Stomach (tissue), 9 donors: Measurements from ENCODE around the gene PSME1. TPM values are rescaled to one million over a fixed set of nuclear protein-coding genes. Genes with fewer than 3 reads are reported as not detected.

ENCODE experiments used
- DNase-seq, 2 donors: peaks; one replicate each; pipeline versions ENCODE4 v3.0.0 to v3.0.0-alpha.2; 2013 to 2019
- H3K27ac ChIP-seq, 5 donors: fragments of 200-600 bp in 4 of 5; sonication (generic) in 4 of 5; one replicate each; pipeline ENCODE4 v1.5.1; 2013 to 2019; ENCODE audit warnings: mild to moderate bottlenecking in 1 of 5, moderate library complexity in 1 of 5
- H3K27me3 ChIP-seq, 3 donors: fragments of 200-600 bp; sonication (generic); one replicate each; pipeline ENCODE4 v1.5.1; 2017 to 2019; ENCODE audit warnings: mixed run types in 1 of 3
- H3K36me3 ChIP-seq, 4 donors: fragments of 200-600 bp; sonication (generic); 1 replicate in 3 of 4; 2 replicates in 1 of 4; pipeline ENCODE4 v1.5.1; 2016 to 2019
- H3K4me1 ChIP-seq, 4 donors: fragments of 200-600 bp; sonication (generic); one replicate each; pipeline ENCODE4 v1.5.1; 2016 to 2019
- H3K4me3 ChIP-seq, 4 donors: fragments of 200-600 bp; sonication (generic) in 3 of 4; one replicate each; pipeline ENCODE4 v1.5.1; 2016 to 2019; ENCODE audit warnings: mild to moderate bottlenecking in 1 of 4
- H3K9me3 ChIP-seq, 4 donors: fragments of 200-600 bp; sonication (generic); one replicate each; pipeline ENCODE4 v1.5.1; 2016 to 2019
- EP300 ChIP-seq: sonication (generic); formaldehyde crosslinking; IDR thresholded peaks from one replicate; pipeline ENCODE4 v1.6.1; 2017; ENCODE audit warnings: antibody characterized with exemption
- POLR2A ChIP-seq, 4 donors: fragments of 450-650 bp; IDR thresholded peaks; one replicate each; pipeline ENCODE4 v1.6.1; 2016; ENCODE audit warnings: antibody characterized with exemption in 4 of 4, control low read depth in 2 of 4, mild to moderate bottlenecking in 1 of 4, moderate library complexity in 1 of 4
- POLR2AphosphoS5 ChIP-seq, 3 donors: sonication (generic); formaldehyde crosslinking; IDR thresholded peaks; one replicate each; pipeline ENCODE4 v1.6.1; 2016; ENCODE audit warnings: antibody characterized with exemption in 3 of 3
- WGBS, 5 donors: extraction: QIAGEN DNeasy Blood & Tissue Kit in 3 of 5; methylation state at CpG; one replicate each; pipeline versions ENCODE4 v1.1.5 to v1.1.7; 2013 to 2018; 5-methylcytosine and 5-hydroxymethylcytosine counted together
- intact Hi-C: fragments of 100-400 bp; cut with DNase I; formaldehyde crosslinking; loops from one replicate; pipeline ENCODE4 v1.15.1; 2023; ENCODE audit warnings: low total_unique reads
- polyA plus RNA-seq, 3 donors: library from polyadenylated mRNA; stranded (reverse); fragments of 200-250 nt; gene quantifications; one replicate each; pipeline ENCODE4 v1.2.3, GENCODE V29; 2013
- total RNA-seq, 5 donors: library from RNA; depleted of rRNA; stranded (reverse); fragments of >200 nt; gene quantifications; one replicate each; pipeline versions ENCODE4 v1.1.0 to v1.2.3, GENCODE V29; 2014 to 2016
- TF ChIP-seq, protein P1 (sequence below), 7 experiments: fragments of 450-650 bp in 4 of 7; fragments of 200-600 bp in 3 of 7; sonication (generic) in 3 of 7; IDR thresholded peaks; one replicate each; pipeline ENCODE4 v1.5.1; 2016 to 2019; ENCODE audit warnings: antibody characterized with exemption in 7 of 7, control low read depth in 2 of 7, mild to moderate bottlenecking in 1 of 7
- donor health status: healthy with polysubstance abuse.
- donor health status: Bipolar disorder and iron deficiency.
- donor health status: healthy.

PSME1 gene
- total and polyA plus RNA-seq, 8 donors = 38.5 to 322 (median 114) TPM

DNA sequence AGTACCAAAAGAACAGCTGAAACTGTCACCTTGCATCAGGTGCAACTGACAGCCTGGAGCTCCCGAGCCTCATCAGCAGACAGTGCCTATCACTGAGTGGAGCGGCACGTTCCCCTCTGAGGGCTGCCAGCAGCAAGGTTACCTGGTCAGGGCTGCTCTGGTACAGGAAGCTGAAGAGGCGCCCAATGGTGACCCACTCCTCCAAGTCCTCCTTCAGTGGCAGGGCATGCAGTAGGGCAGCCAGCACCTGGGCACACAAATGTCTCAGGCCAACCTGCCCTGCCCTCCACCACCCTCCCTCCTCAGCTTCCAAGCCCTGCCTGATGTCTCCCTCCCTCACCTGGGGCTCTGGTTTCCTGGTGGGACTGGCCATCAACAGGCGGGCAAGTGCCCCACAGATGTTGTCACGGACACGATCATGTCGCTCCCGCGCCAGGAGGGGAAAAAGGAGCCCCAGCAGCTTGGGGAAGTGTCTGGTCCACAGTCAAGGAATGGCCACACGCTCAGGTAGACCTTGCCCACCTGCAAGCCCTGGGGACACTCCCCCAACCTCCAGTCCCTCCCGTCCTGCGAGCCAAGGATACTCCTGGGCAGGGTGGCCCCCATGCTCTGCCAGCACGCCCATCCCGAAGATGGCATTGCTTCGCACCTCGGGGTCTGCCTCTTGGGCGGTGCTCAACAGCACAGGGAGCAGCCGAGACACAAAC lies 45.5 kb downstream of the PSME1 start:
- H3K36me3 ChIP-seq = peaks cover 76 to 100% (median 100%) of the 10 kb centered on the region in 4 donors
- no peaks in the 10 kb centered on the region for H3K9me3 ChIP-seq
- no peaks in the 10 kb centered on the region for H3K27me3 ChIP-seq
- H3K4me3 ChIP-seq = no peak overlapping the region
- DNase-seq = no peak
- WGBS, 5 donors = 75 to 88% (median 81%) methylated on average over 13 to 19 of the region's 19 CpGs
- TF ChIP-seq POLR2A (IDR thresholded peaks at IDR 0.05) = no peak
- no peak for TF ChIP-seq EP300
- TF ChIP-seq POLR2AphosphoS5 (IDR thresholded peaks at IDR 0.05) = no peak
- TF ChIP-seq, protein P1, sequence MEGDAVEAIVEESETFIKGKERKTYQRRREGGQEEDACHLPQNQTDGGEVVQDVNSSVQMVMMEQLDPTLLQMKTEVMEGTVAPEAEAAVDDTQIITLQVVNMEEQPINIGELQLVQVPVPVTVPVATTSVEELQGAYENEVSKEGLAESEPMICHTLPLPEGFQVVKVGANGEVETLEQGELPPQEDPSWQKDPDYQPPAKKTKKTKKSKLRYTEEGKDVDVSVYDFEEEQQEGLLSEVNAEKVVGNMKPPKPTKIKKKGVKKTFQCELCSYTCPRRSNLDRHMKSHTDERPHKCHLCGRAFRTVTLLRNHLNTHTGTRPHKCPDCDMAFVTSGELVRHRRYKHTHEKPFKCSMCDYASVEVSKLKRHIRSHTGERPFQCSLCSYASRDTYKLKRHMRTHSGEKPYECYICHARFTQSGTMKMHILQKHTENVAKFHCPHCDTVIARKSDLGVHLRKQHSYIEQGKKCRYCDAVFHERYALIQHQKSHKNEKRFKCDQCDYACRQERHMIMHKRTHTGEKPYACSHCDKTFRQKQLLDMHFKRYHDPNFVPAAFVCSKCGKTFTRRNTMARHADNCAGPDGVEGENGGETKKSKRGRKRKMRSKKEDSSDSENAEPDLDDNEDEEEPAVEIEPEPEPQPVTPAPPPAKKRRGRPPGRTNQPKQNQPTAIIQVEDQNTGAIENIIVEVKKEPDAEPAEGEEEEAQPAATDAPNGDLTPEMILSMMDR (IDR thresholded peaks at IDR 0.05) = no peak
- peaks cover 0 to 6% (median 0%) of the 10 kb centered on the region in 4 donors for H3K4me1 ChIP-seq
- intact Hi-C loops = no loop called here
- peak overlapping the region in 2 of 5 donors; percentile 68 to 75 for H3K27ac ChIP-seq

DNA sequence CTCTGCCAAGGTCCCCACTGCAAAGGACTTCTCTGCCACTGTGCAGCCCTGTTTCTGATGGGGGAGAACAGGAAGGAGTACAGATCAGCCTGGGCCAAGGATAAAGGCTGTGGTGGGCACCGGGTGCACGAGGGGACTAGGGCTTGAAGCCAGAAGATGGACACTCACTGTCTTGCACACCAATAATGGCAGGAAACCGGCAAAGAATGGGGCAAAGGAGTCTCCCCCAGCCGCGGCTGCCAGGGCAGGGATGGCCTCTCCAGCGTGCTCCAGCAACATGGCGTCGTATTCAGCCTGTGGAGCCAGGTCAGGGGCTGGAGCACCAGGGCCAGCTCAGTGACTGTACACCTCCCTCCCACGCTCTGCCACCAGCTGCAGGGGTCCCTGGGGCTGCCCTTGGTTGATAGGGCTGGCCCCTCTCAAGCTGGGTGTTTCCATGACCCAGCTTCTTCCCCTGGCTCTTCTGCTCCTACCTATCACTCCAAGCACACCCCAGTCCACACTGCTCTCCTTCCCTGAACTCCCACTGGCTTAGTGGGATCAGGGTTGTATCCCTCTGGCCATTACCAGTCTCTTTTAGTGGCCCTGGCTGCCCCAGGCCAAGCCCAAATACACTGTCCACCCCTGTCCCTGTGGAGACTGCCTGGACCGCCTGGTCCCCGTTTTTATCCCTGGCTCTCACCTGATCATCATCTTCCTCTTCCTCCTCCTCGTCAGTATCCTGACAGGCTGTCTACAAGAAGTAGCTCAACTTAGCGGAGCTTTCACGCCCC lies 46.3 kb downstream of the PSME1 start:
- WGBS, 5 donors = 77 to 84% (median 80%) methylated on average over 14 of the region's 14 CpGs
- peaks cover 74 to 100% (median 98%) of the 10 kb centered on the region in 4 donors for H3K36me3 ChIP-seq
- no peaks in the 10 kb centered on the region for H3K27me3 ChIP-seq
- peaks cover under 1 to 11% (median 3%) of the 10 kb centered on the region in 4 donors for H3K4me1 ChIP-seq
- no peak overlapping the region for H3K27ac ChIP-seq
- intact Hi-C loops = no loop called here
- DNase-seq = no peak
- no peaks in the 10 kb centered on the region for H3K9me3 ChIP-seq
- TF ChIP-seq, protein P1 (IDR thresholded peaks at IDR 0.05) = no peak
- TF ChIP-seq POLR2AphosphoS5 (IDR thresholded peaks at IDR 0.05) = no peak
- no peak for TF ChIP-seq POLR2A (IDR thresholded peaks at IDR 0.05)
- no peak for TF ChIP-seq EP300
- H3K4me3 ChIP-seq = no peak overlapping the region

DNA sequence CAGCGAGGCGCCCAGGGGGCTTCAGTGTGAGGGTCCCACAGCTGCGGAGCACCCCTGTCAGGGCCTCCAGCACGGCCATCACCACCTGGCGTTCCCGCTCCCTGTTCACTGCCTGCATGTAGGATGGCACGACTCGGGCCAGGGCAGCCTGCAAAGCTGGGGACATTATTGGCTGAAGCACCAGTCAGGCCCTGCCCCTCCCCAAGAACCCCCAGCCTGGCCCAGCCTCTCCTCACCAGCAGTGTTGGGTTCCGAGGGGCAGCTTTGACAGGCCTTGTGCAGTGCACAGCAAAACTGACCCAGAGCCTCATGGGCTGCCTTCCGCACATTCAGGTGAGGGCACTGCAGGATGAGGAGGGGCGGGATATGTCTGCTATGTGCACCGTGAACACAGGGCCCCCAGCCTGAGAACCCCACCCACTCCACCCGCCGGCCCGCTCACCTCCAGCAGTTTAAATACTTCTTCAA lies 47.1 kb downstream of the PSME1 start:
- peaks cover 8 to 19% (median 11%) of the 10 kb centered on the region in 4 donors for H3K4me1 ChIP-seq
- DNase-seq = no peak
- H3K27me3 ChIP-seq = no peaks in the 10 kb centered on the region
- TF ChIP-seq POLR2A (IDR thresholded peaks at IDR 0.05) (no peak), POLR2AphosphoS5 (IDR thresholded peaks at IDR 0.05) (no peak), EP300 (no peak)
- TF ChIP-seq, protein P1 (IDR thresholded peaks at IDR 0.05) = no peak
- H3K36me3 ChIP-seq = peaks cover 67 to 93% (median 90%) of the 10 kb centered on the region in 4 donors
- no peak overlapping the region for H3K4me3 ChIP-seq
- no peaks in the 10 kb centered on the region for H3K9me3 ChIP-seq
- intact Hi-C loops = no loop called here
- WGBS, 5 donors = 86 to 94% (median 87%) methylated on average over 9 to 15 of the region's 15 CpGs
- H3K27ac ChIP-seq = no peak overlapping the region

DNA sequence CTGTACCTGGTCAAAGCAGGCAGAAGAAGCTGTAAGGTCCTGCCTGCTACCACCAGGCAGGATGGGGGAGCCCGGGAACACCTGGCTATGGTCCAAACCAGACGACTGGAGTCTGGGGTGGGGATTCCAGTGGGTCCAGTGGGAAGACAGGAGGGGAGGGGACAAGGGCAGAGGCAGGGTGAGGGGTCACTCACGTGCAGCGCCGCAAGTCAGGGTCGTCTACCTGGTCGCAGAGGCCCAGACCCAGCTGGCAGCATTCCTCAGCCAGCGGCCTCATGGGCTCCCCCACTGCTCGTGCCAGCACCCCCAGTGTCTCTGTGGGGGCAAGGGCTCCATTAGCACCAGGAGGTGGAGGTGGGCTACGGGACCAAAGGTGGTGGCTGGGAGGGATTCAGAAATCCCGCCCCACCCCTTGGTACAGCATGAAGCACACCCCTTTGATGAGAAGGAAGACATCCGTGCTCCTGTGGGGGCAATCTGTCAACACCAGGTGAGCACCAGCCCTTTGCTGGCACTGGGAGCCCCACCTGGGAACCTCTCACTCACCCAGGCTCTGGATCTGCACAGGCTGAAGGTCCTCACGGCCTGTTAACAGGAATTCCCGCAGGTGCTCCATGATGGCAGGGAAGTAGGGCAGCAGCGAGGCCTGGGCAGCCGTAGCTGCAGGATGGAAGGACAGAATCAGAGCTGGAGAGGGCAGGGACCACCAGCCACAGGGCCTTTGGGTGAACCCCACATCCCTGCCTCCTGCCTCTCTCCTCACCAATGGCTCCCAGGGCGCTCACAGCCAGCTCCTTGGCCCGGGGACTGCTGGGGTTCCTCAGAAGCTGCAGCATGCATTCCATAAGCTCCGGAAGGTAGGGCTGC lies 48.3 kb downstream of the PSME1 start:
- Histone ChIP-seq H3K27ac (no peak overlapping the region), H3K27me3 (no peaks in the 10 kb centered on the region), H3K4me1 (peaks cover 13 to 32% (median 21%) of the 10 kb centered on the region in 4 donors), H3K4me3 (no peak overlapping the region), H3K9me3 (no peaks in the 10 kb centered on the region), H3K36me3 (peaks cover 58 to 80% (median 78%) of the 10 kb centered on the region in 4 donors)
- WGBS, 5 donors = 80 to 91% (median 84%) methylated on average over 14 to 19 of the region's 19 CpGs
- no peak for DNase-seq
- intact Hi-C loops = no loop called here
- TF ChIP-seq POLR2A (IDR thresholded peaks at IDR 0.05) = no peak
- TF ChIP-seq EP300 = no peak
- TF ChIP-seq, protein P1 (IDR thresholded peaks at IDR 0.05) = no peak
- TF ChIP-seq POLR2AphosphoS5 (IDR thresholded peaks at IDR 0.05) = no peak
